Parathyroid adenoma (tissue), 2 donors: ENCODE measurements around the gene BUB3.

Source experiments
- H2AFZ ChIP-seq: fragments of 300-600 bp; sonication (generic); one replicate; pipeline ENCODE4 v1.7.0; 2017; ENCODE audit warnings: antibody characterized with exemption, mild to moderate bottlenecking
- H3K27ac ChIP-seq: fragments of 300-600 bp; sonication (generic); one replicate; pipeline ENCODE4 v1.7.0; 2017
- H3K27me3 ChIP-seq: fragments of 300-600 bp; sonication (generic); one replicate; pipeline ENCODE4 v1.7.0; 2017; ENCODE audit warnings: low read length; ENCODE audit not compliant: control insufficient read depth, insufficient read depth
- H3K36me3 ChIP-seq: fragments of 300-600 bp; sonication (generic); one replicate; pipeline ENCODE4 v1.7.0; 2017; ENCODE audit warnings: low read length; ENCODE audit not compliant: control insufficient read depth, insufficient read depth
- H3K4me1 ChIP-seq: fragments of 300-600 bp; sonication (generic); one replicate; pipeline ENCODE4 v1.7.0; 2017; ENCODE audit warnings: control low read depth
- H3K4me2 ChIP-seq: fragments of 300-600 bp; sonication (generic); one replicate; pipeline ENCODE4 v1.7.0; 2017; ENCODE audit warnings: low read length
- H3K4me3 ChIP-seq: fragments of 300-600 bp; sonication (generic); one replicate; pipeline ENCODE4 v1.7.0; 2017; ENCODE audit warnings: low read depth, low read length
- H3K79me2 ChIP-seq: fragments of 300-600 bp; sonication (generic); one replicate; pipeline ENCODE4 v1.7.0; 2017; ENCODE audit warnings: control low read depth
- H3K9ac ChIP-seq: fragments of 300-600 bp; sonication (generic); one replicate; pipeline ENCODE4 v1.7.0; 2017; ENCODE audit warnings: mild to moderate bottlenecking
- H3K9me3 ChIP-seq: fragments of 300-600 bp; sonication (generic); one replicate; pipeline ENCODE4 v1.7.0; 2017; ENCODE audit warnings: low read length; ENCODE audit not compliant: control insufficient read depth
- CTCF ChIP-seq: fragments of 300-600 bp; sonication (generic); IDR thresholded peaks from one replicate; pipeline ENCODE4 v1.7.0; 2017; ENCODE audit warnings: antibody characterized with exemption, mild to moderate bottlenecking
- donor health status: primary hyperparathyroidism.

The BUB3 gene

DNA sequence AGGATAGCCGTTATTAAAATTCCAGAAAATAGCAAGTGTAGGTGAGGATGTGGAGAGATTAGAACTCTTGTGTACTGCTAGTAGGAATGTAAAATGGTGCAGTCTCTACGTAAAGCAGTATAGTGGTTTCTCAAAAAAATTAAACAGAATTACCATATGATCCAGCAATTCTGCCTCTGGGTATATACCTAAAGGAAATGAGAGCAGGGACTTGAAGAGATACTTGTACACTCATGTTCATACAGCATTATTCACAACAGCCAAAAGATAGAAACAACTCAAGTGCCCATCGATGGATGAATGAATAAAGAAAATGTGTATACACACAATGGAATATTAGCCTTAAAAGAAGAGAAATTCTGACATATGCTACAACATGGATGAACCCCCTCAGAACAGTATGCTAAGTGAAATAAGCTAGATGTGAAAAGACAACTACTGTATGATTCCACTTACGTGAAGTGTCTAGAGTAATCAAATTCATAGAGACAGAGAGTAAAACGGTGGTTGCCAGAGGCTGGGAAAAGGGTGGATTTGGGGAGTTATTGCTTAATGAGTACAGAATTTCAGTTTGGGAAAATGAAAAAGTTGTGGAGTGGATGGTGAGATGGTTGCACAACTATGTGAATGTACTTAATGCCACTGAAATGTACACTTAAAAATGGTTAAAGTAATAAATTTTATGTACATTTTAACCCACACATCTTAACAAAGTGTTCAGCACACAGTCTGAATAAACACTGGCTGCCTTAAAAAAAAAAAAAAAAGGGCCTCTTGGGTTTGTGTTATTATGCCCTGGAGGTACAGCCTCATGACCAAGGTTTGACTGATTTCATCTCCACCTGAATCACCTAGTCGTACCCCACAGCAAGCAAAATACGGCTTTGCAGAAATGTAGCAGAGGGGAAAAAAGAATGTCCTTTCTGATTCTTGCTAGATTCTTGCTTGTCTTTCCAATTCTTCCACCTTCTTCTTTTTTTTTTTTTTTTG is 26.2 kb downstream of the BUB3 start:
- no peak overlapping the region for H2AFZ ChIP-seq
- no peak overlapping the region for H3K27ac ChIP-seq
- TF ChIP-seq CTCF: no peak
- H3K4me1 ChIP-seq: no peaks in the 10 kb centered on the region
- H3K9ac ChIP-seq: no peak overlapping the region
- H3K36me3 ChIP-seq: no peaks in the 10 kb centered on the region
- no peak overlapping the region for H3K4me3 ChIP-seq
- H3K79me2 ChIP-seq: no peaks in the 10 kb centered on the region
- no peaks in the 10 kb centered on the region for H3K9me3 ChIP-seq
- H3K27me3 ChIP-seq: no peaks in the 10 kb centered on the region
- no peak overlapping the region for H3K4me2 ChIP-seq

DNA sequence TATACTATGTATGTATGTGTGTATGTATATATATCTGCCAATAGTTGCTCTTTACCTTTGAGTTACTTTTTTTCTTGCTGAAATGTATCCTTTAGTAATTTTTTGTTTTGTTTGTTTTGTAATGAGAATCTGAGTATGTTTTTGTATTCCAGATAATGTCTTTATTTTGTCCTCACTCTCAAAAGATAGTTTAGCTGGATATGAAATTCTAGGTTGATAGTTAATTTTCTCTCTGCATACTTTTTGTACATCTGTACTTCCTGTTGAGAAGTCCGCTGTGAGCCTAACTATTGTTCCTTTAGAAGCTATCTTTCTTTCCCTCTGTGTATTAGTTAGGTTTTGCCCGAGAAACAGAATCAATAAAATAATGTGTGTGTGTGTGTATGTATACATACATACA is 29.5 kb downstream of the BUB3 start:
- Histone ChIP-seq H3K27me3 (no peaks in the 10 kb centered on the region), H3K27ac (no peak overlapping the region), H3K9ac (no peak overlapping the region)

DNA sequence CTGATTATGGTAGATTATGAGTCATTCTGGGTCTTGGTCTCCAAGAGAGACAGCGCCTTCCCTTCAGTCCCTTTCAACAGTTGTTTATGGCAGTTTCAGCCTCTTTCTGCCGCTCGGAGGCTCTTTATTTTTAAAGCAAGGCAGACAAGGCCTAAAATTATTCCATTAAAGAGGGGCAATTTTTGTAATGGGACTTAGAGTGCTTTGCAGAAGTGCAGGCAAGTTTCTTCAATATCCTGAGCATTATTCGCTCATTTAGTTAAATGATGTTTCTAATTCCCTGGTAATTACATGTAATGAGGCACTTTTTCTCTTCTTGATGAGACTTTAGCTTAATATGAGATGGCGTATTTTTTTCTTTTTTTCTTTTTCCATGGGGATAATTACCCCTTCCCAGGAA is 33.6 kb downstream of the BUB3 start:
- H3K79me2 ChIP-seq: no peaks in the 10 kb centered on the region
- no peaks in the 10 kb centered on the region for H3K27me3 ChIP-seq
- no peak overlapping the region for H3K4me3 ChIP-seq
- H3K27ac ChIP-seq: no peak overlapping the region
- no peak for TF ChIP-seq CTCF
- no peak overlapping the region for H3K9ac ChIP-seq
- H3K4me1 ChIP-seq: no peaks in the 10 kb centered on the region
- H3K9me3 ChIP-seq: no peaks in the 10 kb centered on the region
- H3K4me2 ChIP-seq: no peak overlapping the region
- H2AFZ ChIP-seq: no peak overlapping the region
- no peaks in the 10 kb centered on the region for H3K36me3 ChIP-seq

More for the DNA sequence above, 29.5 kb downstream of the BUB3 start:
- Histone ChIP-seq H3K79me2 (no peaks in the 10 kb centered on the region), H3K9me3 (no peaks in the 10 kb centered on the region), H2AFZ (no peak overlapping the region), H3K4me2 (no peak overlapping the region), H3K4me3 (no peak overlapping the region), H3K36me3 (no peaks in the 10 kb centered on the region), H3K4me1 (no peaks in the 10 kb centered on the region)
- TF ChIP-seq CTCF: no peak

DNA sequence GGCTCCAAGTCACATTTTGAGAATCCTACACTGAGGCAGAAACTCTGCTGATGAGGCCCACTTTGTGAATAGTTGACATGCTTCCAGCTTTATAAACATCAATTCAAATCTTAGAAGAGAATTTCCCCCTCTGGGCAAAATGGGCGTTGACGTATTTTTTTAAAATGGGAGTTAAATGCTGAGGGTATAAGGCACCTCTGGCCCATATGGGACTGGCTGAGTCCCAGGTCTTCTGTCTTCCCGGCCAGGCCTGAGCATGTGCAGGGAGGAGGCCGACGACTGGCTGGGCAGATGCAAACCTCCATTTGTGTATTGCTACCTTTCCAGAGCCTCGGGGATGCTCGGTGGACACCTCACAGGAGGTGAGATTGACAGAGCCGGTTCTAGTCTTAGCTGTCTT is 37.7 kb downstream of the BUB3 start:
- H3K79me2 ChIP-seq: no peaks in the 10 kb centered on the region
- H3K36me3 ChIP-seq: no peaks in the 10 kb centered on the region
- H3K4me1 ChIP-seq: no peaks in the 10 kb centered on the region
- no peak overlapping the region for H3K4me3 ChIP-seq
- no peak overlapping the region for H2AFZ ChIP-seq
- no peak overlapping the region for H3K4me2 ChIP-seq
- no peaks in the 10 kb centered on the region for H3K27me3 ChIP-seq
- no peaks in the 10 kb centered on the region for H3K9me3 ChIP-seq
- H3K9ac ChIP-seq: no peak overlapping the region
- no peak for TF ChIP-seq CTCF
- H3K27ac ChIP-seq: no peak overlapping the region

GRCh38 chr10:123194056-123194455 is 39.9 kb downstream of the BUB3 start:
- H2AFZ ChIP-seq: no peak overlapping the region
- H3K27ac ChIP-seq: no peak overlapping the region

More at GRCh38 chr10:123194056-123194455, 39.9 kb downstream of the BUB3 start:
- Histone ChIP-seq H3K4me1 (no peaks in the 10 kb centered on the region), H3K9me3 (no peaks in the 10 kb centered on the region), H3K9ac (no peak overlapping the region), H3K36me3 (no peaks in the 10 kb centered on the region), H3K4me2 (no peak overlapping the region), H3K79me2 (no peaks in the 10 kb centered on the region), H3K27me3 (no peaks in the 10 kb centered on the region), H3K4me3 (no peak overlapping the region)
- no peak for TF ChIP-seq CTCF
